ENCODE data around the gene ALDH3B1.

- TF ChIP-seq NR2C2 (IDR thresholded peaks at IDR 0.05; ENCODE audit: borderline replicate concordance, control insufficient read depth, insufficient read length, low read depth) (no peak), RAD21 (IDR thresholded peaks at IDR 0.05; ENCODE audit: insufficient read depth, low read depth, low read length) (no peak)
Measured at GRCh38 chr11:68050371-68050841, 40.3 kb downstream of the ALDH3B1 start.
